Left lung (tissue), 10 donors: ENCODE results near the gene EFNB1. TPM values are rescaled to one million over a fixed set of nuclear protein-coding genes. Genes with fewer than 3 reads are reported as not detected.

ENCODE experiments used
- ATAC-seq: fragments of 200-7000 bp; cut with Tn5 transposase; one replicate; pipeline ENCODE4 v1.9.1; 2020; ENCODE audit warnings: moderate library complexity
- DNase-seq, 4 donors: peaks; one replicate each; pipeline ENCODE4 v3.0.0-alpha.2; 2013 to 2020
- H3K27ac ChIP-seq, 2 donors: fragments of 200-600 bp; sonication (generic) in 1 of 2; one replicate each; pipeline versions ENCODE4 v1.5.0 to v1.8.0; 2020 to 2021
- H3K27me3 ChIP-seq, 2 donors: fragments of 200-600 bp; sonication (generic) in 1 of 2; one replicate each; pipeline versions ENCODE4 v1.5.0 to v1.8.0; 2020 to 2021
- H3K36me3 ChIP-seq, 2 donors: fragments of 200-600 bp; sonication (generic) in 1 of 2; one replicate each; pipeline versions ENCODE4 v1.5.0 to v1.8.0; 2020 to 2021
- H3K4me1 ChIP-seq, 2 donors: fragments of 200-600 bp; one replicate each; pipeline ENCODE4 v1.8.0; 2021
- H3K4me3 ChIP-seq, 2 donors: fragments of 200-600 bp; sonication (generic) in 1 of 2; one replicate each; pipeline versions ENCODE4 v1.5.0 to v1.8.0; 2020 to 2021; ENCODE audit warnings: mild to moderate bottlenecking in 1 of 2
- H3K9me3 ChIP-seq, 2 donors: fragments of 200-600 bp; sonication (generic) in 1 of 2; one replicate each; pipeline versions ENCODE4 v1.5.0 to v1.8.0; 2020 to 2021
- intact Hi-C, 2 donors: fragments of 100-400 bp; cut with DNase I; formaldehyde crosslinking; loops; one replicate each; pipeline versions ENCODE4 v1.11.2 to v1.14.2; 2022
- polyA plus RNA-seq, 6 donors: library from polyadenylated mRNA; unstranded; fragments of 120-200 nt; gene quantifications; one replicate each; pipeline ENCODE4 v1.2.1, GENCODE V29; 2013; ENCODE audit not compliant: insufficient read length in 6 of 6
- total RNA-seq, 2 donors: library from RNA; stranded (reverse); fragmentation: NEBNext Ultra II Directional; extraction: Animal tissue kit (Norgen Biotek cat#: 25700); gene quantifications; one replicate each; pipeline ENCODE4 v1.2.1, GENCODE V29; 2021
- TF ChIP-seq, protein P1 (sequence below), 2 donors: fragments of 200-600 bp; sonication (generic) in 1 of 2; IDR thresholded peaks; one replicate each; pipeline versions ENCODE4 v1.5.0 to v1.8.0; 2021; ENCODE audit warnings: antibody characterized with exemption in 2 of 2
- donor health status: DM: no; HTN: yes; CAD: no.
- donor health status: DM: no; HTN: no; CAD: no.

EFNB1 gene
- total and polyA plus RNA-seq, 8 donors: 34.8 to 69.9 (median 54.7) TPM

DNA sequence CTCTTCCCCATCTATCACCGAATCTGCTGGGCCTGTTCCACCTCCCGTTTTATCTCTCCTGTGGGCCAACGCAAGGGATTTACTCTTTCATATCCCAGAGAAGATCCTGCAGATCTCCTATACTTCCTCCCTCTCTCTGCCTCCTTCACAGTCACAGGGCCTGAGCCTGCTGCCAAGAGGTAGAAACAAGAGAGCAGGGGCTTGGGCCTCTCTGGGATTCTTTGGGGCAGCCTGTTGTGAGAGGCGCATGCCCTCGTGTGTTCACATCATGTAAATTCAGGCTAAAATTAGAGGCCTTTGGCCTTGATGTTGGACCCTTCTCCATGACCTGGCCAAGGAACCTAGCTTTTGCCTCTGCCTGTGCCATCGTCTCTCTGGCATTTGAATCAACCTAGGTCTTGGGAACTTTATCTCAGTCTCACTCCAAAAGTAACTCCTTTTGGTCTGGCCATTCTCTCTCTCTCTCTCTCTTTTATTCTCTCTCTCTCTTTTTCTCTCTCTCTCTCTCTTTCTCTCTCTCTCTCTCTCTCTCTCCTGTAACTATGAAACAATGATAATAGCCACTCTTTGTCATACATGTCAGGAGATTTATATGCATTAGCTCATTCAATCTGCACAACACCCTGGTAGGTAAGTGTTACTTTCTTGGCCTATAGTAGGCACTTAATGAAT lies 20.0 kb upstream of the EFNB1 start:
- TF ChIP-seq, protein P1, sequence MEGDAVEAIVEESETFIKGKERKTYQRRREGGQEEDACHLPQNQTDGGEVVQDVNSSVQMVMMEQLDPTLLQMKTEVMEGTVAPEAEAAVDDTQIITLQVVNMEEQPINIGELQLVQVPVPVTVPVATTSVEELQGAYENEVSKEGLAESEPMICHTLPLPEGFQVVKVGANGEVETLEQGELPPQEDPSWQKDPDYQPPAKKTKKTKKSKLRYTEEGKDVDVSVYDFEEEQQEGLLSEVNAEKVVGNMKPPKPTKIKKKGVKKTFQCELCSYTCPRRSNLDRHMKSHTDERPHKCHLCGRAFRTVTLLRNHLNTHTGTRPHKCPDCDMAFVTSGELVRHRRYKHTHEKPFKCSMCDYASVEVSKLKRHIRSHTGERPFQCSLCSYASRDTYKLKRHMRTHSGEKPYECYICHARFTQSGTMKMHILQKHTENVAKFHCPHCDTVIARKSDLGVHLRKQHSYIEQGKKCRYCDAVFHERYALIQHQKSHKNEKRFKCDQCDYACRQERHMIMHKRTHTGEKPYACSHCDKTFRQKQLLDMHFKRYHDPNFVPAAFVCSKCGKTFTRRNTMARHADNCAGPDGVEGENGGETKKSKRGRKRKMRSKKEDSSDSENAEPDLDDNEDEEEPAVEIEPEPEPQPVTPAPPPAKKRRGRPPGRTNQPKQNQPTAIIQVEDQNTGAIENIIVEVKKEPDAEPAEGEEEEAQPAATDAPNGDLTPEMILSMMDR (IDR thresholded peaks at IDR 0.05): no peak
- no peaks in the 10 kb centered on the region for H3K36me3 ChIP-seq
- DNase-seq (no peak), ATAC-seq (peak; percentile 81)
- no peak overlapping the region for H3K4me3 ChIP-seq
- no peaks in the 10 kb centered on the region for H3K4me1 ChIP-seq
- intact Hi-C loops: loop anchor here in 1 of 2 donors (5.0 kb wide), 1 partner anchor 77 kb away; no protein-coding TSS in a partner anchor
- peaks cover 0 to 12% of the 10 kb centered on the region in 2 donors for H3K27me3 ChIP-seq
- no peaks in the 10 kb centered on the region for H3K9me3 ChIP-seq
- no peak overlapping the region for H3K27ac ChIP-seq

DNA sequence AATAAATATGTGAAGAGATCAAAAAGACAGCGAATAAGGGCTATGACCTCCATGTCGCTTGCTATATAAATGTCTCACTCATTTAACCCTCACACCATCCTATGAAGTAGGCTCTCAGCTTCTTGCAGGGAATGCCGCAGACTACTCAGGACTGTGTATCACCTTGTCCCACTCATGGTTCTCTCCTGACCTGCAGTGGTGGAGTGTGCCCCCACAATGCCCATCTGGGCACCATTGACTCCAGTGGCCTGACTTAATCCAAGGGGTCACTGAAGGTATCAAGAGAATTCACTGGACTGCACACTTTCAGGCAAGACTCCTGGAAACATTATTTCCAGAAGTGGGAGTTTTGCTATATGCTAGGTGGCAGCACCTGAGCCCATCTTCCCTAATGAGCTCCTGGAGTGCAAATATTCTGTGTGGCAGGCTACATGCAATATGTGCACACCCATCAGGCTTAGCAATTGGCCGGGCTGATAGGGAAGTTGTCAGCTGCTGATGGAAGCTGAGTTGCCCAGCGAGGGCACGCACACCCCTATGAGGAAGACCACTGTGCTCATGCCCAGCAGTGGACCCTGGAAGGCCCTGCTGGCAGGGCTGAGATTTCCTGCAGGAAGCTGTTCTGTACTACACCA lies 8.2 kb upstream of the EFNB1 start:
- intact Hi-C loops: loop anchor here (10.0 kb wide), 3 partner anchors 404 to 564 kb away; no protein-coding TSS in a partner anchor
- no peaks in the 10 kb centered on the region for H3K27me3 ChIP-seq
- no peak overlapping the region for H3K27ac ChIP-seq
- DNase-seq (no peak), ATAC-seq (no peak)
- H3K4me1 ChIP-seq: no peaks in the 10 kb centered on the region
- no peaks in the 10 kb centered on the region for H3K36me3 ChIP-seq
- no peaks in the 10 kb centered on the region for H3K9me3 ChIP-seq
- no peak overlapping the region for H3K4me3 ChIP-seq
- TF ChIP-seq, protein P1 (IDR thresholded peaks at IDR 0.05): no peak

DNA sequence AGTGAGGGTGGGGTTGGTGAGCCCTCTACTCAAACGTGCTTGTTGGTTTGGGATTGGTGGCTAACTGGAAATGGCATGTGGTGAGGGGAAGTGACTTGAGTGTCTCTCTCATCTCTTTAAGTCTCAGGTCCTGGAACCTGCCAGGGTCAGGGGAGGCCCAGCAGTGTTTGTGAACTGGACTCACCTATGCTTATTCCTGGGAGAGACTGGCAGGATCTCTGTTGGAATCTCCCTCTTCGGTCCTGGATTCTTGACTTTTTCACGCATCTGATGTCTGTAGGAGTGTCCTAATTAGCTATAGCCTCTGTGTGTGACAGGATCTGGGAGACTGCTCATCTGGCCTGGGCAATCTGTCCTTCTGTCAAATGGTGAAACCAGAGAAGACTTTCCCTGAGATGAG lies 7.2 kb upstream of the EFNB1 start:
- H3K9me3 ChIP-seq: no peaks in the 10 kb centered on the region
- H3K27me3 ChIP-seq: no peaks in the 10 kb centered on the region
- TF ChIP-seq, protein P1 (IDR thresholded peaks at IDR 0.05): no peak
- H3K36me3 ChIP-seq: no peaks in the 10 kb centered on the region
- H3K4me1 ChIP-seq: no peaks in the 10 kb centered on the region
- H3K27ac ChIP-seq: no peak overlapping the region
- intact Hi-C loops: loop anchor here (10.0 kb wide), 3 partner anchors 403 to 563 kb away; no protein-coding TSS in a partner anchor
- no peak overlapping the region for H3K4me3 ChIP-seq
- DNase-seq: no peak
- no peak for ATAC-seq

DNA sequence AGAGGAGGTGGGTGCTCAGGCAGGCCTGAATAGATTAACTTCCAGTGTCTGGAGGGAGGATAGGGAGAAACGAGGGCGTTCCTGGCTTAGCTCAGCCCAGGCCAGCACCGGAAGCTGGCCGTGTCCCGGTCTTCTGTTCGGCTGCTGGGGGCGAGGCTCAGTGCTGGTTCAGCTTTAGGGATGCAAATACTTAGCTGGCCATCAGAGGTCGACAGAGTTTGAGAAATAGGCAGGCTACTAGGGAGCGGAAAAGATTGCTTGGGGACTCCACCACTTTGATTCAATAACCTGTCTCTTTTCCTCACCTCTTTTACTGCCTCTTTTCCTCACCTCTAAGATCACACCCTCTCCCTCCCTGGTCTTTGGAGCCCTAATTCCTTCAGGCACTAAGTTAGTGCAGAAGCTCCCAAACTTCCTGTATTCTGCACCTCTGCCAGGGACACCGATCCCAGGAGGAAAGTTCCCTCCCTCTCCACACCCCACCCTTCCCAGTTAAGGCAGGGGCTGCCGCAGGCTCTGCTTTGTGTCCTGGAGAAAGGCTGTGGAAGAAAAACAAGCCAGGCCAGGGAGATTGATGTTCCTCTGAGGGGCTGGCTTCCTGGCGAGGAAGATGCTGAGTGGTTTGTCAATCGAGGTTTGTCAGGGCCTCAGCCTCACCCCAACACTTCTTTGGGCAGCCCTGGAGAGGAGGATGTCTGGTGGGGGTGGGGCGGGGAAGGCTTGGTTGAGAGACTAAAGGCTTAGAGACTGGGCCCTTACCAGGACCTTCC lies 6.0 kb upstream of the EFNB1 start:
- DNase-seq (peak in 1 of 4 donors; percentile 67), ATAC-seq (peak; percentile 83)
- H3K27me3 ChIP-seq: no peaks in the 10 kb centered on the region
- no peaks in the 10 kb centered on the region for H3K36me3 ChIP-seq
- no peak overlapping the region for H3K4me3 ChIP-seq
- no peaks in the 10 kb centered on the region for H3K9me3 ChIP-seq
- intact Hi-C loops: loop anchor here (10.0 kb wide), 3 partner anchors 402 to 562 kb away; no protein-coding TSS in a partner anchor
- H3K27ac ChIP-seq: no peak overlapping the region
- TF ChIP-seq, protein P1 (IDR thresholded peaks at IDR 0.05): peak; percentile 40 to 41
- H3K4me1 ChIP-seq: no peaks in the 10 kb centered on the region
